GM19351 (cell line): ENCODE data around the gene PKNOX1.
"Not testable (repeated sequence)": the region's sequence is repeated elsewhere in the genome, so short reads cannot be mapped to it uniquely, and the experiment has no call there.

Experiments
- ATAC-seq: cut with Tn5 transposase; IDR thresholded peaks from one replicate; pipeline ENCODE4 v1.9.1; 2021; ENCODE audit warnings: mild to moderate bottlenecking, moderate library complexity; ENCODE audit not compliant: unreplicated experiment

Gene PKNOX1, protein sequence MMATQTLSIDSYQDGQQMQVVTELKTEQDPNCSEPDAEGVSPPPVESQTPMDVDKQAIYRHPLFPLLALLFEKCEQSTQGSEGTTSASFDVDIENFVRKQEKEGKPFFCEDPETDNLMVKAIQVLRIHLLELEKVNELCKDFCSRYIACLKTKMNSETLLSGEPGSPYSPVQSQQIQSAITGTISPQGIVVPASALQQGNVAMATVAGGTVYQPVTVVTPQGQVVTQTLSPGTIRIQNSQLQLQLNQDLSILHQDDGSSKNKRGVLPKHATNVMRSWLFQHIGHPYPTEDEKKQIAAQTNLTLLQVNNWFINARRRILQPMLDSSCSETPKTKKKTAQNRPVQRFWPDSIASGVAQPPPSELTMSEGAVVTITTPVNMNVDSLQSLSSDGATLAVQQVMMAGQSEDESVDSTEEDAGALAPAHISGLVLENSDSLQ

GRCh38 chr21:42973991-42974831 lies at the start of gene PKNOX1:
Gene PKNOX1 (plus strand): TSS chr21:42974562. CDS start chr21:43004382, 29,820 bp downstream.
- peak; percentile 83 for ATAC-seq

- ATAC-seq, result no peak
Measured at GRCh38 chr21:42925114-42925926, 49.0 kb upstream of the PKNOX1 start, which contains the start of gene ERVH48-1. Gene ERVH48-1 (minus strand): TSS chr21:42925630. CDS start chr21:42919006, 6,624 bp downstream.

DNA sequence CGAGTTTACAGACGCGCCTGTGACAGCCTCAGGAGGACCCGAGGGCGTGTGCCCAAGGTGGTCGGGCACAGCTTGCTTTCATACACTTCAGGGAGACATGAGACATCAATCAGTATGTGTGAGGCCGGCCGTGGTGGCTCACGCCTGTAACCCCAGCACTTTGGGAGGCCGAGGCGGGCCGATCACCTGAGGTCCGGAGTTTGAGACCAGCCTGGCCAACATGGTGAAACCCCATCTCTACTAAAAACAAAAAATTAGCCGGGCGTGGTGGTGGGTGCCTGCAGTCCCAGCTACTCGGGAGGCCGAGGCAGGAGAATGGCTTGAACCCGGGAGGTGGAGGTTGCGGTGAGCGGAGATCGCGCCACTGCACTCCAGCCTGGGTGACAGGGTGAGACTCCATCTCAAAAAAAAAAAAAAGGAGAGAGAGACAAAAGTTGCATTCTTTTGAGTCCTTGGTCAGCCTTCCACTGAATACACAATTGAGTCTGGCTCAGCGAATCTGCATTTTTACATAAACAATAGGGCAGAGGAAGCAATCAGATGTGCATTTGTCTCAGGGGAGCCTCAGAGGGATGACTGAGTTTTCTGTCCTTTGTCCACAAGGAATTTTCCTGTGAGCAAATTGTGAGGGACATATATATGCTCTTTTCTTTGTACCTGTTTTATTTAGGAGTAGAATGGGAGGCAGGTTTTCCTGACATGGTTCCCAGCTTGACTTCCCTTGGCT lies 46.7 kb upstream of the PKNOX1 start:
- not testable (repeated sequence) for ATAC-seq

DNA sequence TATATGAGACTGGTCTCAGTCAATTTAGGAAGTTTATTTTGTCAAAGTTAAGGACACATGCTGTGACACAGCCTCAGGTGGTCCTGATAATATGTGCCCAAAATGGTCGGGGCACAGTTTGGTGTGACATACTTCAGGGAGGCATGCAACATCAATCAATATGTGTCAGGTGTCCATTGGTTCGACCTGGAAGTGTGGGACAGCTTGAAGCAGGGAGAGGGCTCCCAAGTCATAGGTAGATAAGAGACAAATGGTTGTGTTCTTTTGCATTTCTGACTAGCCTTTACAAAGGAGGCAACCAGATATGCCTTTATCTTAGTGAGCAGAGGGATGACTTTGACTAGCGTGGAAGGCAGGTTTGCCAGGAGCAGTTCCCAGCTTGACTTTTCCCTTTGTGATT lies 44.4 kb upstream of the PKNOX1 start:
- no peak for ATAC-seq

DNA sequence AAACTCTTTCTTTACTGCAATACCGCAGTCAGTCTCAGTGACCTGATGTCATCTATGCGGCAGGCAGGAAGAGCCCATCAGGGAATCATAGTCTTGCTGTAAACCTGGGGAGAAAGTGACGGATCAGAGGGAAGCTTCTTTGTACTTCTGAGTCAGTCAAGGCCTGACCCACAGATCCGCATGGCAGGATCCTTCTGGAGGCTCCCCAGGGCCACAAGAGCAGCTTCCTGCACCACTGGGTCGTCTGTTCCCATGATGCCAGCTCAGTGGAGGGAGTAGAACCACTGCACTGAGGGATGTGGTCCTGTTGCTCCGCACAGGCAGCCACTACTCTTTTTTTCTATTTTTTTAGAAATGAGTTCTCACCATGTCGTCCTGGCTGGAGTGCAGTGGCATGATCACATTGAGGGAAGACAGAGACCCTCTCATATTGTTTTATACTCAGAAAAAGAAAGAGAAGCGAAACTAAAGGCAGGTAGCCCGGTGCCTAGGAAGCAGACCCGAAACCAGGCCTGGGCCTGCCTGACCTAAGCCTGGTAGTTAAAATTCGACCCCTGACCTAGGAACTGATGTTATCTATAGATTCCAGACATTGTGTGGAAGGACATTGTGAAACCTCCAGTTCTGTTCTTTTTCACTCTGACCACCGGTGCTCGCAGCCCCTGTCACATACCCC lies 42.7 kb upstream of the PKNOX1 start:
- no peak for ATAC-seq

GRCh38 chr21:42932378-42933136 lies 41.8 kb upstream of the PKNOX1 start:
- not testable (repeated sequence) for ATAC-seq

DNA sequence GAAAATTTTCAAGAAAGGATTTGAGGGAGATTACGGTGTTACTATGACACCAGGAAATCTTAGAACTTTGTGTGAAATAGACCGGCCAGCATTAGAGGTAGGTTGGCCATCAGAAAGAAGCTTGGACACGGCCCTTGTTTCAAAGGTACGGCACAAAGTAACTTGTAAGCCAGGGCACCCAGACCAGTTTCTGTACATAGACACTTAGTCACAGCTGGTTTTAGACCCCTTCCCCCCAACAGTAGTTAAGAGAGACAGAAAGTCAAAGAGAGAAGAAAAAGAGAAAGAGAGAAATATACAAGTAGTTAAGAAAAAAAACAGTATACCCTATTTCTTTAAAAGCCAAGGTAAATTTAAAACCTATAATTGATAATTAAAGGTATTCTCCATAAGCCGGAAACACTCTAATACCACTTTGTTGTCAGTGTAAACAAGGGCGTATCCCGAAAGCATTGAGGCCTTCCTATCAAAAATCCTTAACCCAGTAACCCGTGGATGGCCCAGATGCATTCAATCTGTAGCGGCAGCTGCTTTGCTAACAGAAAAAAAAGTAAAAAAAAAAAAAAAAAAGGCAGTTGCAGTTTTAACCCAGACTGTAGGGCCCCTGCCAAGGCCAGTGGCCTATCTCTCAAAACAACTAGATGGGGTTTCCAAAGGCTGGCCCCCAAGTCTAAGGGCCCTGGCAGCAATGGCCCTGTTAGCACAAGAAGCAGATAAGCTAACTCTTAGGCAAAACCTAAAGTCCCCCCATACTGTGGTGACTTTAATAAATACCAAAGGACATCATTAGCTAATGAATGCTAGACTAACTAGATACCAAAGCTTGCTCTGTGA lies 41.0 kb upstream of the PKNOX1 start:
- ATAC-seq, result not testable (repeated sequence)

DNA sequence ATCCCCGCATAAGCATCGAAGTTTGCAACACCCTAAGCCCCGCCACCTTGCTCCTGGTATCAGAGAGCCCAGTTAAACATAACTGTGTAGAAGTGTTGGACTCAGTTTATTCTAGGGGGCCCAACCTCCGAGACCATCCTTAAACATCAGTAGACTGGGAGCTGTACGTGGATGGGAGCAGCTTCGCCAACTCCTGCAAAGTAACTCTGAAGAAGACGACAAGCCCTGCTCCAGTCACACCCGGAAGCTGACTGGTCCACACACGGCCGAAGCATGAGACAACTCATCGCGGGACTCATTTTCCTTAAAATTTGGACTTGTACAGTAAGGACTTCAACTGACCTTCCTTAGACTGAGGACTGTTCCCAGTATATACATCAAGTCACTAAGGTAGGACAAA lies 40.4 kb upstream of the PKNOX1 start:
- not testable (repeated sequence) for ATAC-seq

DNA sequence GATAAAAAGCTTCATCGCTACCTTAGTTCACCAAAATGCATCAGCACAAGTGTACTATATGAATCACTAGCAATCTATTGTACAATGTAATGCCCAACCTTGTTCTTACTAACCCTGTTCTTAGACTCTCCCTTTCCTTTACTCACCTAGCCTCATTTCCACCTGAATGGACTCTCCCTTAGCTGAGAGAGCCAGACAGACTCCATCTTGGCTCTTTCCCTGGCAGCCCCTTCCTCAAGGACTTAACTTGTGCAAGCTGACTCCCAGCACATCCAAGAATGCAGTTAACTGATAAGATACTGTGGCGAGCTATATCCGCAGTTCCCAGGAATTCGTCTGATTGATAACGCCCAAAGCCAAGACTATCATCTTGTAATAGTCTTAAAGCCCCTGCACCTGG lies 38.0 kb upstream of the PKNOX1 start:
- ATAC-seq, result not testable (repeated sequence)

DNA sequence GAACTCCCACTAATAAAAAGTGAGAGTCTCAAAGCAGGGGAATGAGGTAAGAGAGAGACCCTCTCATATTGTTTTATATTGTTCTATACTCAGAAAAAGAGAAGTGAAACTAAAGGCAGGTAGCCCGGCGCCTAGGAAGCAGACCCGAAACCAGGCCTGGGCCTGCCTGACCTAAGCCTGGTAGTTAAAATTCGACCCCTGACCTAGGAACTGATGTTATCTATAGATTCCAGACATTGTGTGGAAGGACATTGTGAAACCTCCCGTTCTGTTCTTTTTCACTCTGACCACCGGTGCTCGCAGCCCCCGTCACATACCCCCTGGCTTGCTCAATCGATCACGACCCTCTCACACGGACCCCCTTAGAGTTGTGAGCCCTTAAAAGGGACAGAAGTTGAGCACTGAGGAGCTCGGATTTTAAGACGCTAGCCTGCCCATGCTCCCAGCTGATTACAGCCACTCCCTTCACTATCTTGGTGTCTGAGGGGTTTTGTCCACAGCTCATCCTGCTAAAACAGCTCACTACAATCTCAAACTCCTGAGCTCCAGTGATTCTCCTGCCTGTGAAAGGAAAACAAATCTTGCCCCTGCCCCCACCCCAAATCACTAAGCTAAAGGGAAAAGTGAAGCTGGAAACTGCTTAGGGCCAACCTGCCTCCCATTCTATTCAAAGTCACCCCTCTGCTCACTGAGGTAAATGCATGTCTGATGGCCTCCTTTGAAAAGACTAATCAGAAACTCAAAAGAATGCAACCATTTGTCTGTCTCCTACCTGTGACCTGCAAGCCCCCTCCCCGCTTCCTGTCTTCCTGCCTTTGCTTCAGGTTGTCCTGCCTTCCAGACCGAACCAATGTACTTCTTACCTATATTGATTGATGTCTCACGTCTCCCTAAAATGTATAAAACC lies 37.1 kb upstream of the PKNOX1 start:
- ATAC-seq, result not testable (repeated sequence)

- no peak for ATAC-seq
Measured at GRCh38 chr21:42937960-42938605, 36.3 kb upstream of the PKNOX1 start.

DNA sequence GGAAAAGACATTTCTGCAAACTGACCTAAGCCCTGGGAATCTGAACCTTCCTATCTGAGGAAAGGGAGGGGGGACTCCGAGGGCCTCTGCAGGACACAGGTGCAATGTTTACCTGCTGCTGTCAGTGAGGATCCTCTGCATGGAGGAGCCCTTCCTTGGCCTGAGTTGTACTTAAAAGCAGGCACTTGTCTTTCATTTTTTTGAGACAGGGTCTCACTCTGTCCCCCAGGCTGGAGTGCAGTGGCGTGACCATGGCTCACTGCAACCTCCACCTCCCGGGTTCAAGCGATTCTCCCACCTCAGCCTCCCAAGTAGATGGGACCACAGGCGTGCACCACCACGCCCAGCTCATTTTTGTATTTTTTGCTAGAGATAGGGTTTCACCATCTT lies 35.8 kb upstream of the PKNOX1 start:
- ATAC-seq, result not testable (repeated sequence)

- ATAC-seq, result no peak
Measured at GRCh38 chr21:42939582-42940413, 34.6 kb upstream of the PKNOX1 start.

- no peak for ATAC-seq
Measured at GRCh38 chr21:42941696-42942085, 32.7 kb upstream of the PKNOX1 start.

DNA sequence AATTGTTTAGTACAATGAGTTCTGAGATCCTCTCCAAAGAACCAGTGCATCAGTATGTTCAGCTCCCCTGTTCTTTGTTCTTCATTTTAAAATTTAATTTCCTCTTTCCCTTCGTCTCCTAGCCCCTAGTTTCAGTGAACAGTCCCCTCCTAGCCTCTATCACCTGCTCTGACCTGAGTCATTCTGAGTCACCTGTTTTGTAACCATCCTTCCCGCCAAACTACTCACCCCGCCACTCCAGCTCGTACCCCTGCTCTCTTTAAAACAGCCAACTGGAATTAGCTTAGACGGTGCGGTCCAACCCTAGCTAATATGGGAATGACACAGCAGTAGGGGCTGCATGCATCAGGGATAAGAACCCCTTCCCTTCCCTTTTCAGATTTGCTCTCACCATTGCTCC lies 32.1 kb upstream of the PKNOX1 start:
- ATAC-seq, result no peak
